HepG2 (cell line): ENCODE data around the gene MYBPC2. TPM values are rescaled to one million over a fixed set of nuclear protein-coding genes. Genes with fewer than 3 reads are reported as not detected.

ENCODE experiments used
- AFF4 ChIP-seq: sonication (generic); formaldehyde crosslinking; IDR thresholded peaks from 2 replicates; pipeline ENCODE4 v1.4.0; 2020; ENCODE audit warnings: missing genetic modification reagents
- ETS1 ChIP-seq: sonication (generic); formaldehyde crosslinking; IDR thresholded peaks from 2 replicates; pipeline ENCODE4 v1.4.0; 2020; ENCODE audit warnings: missing genetic modification reagents
- HIVEP1 ChIP-seq: sonication (generic); formaldehyde crosslinking; IDR thresholded peaks from 2 replicates; pipeline ENCODE4 v1.4.0; 2020; ENCODE audit warnings: mild to moderate bottlenecking, missing genetic modification reagents
- HOXD1 ChIP-seq: sonication (generic); formaldehyde crosslinking; IDR thresholded peaks from 2 replicates; pipeline ENCODE4 v1.5.0; 2020; ENCODE audit warnings: missing genetic modification reagents
- MAZ ChIP-seq, 2 experiments: sonication (generic) in 1 of 2; formaldehyde crosslinking in 1 of 2; IDR thresholded peaks; 2 replicates each; pipeline versions ENCODE4 v1.5.0 to v1.6.1; 2012 to 2020; ENCODE audit warnings: low read depth in 2 of 2, mild to moderate bottlenecking in 2 of 2, borderline replicate concordance in 1 of 2, improper control_type of control experiment in 1 of 2, low read length in 1 of 2, missing genetic modification reagents in 1 of 2, moderate library complexity in 1 of 2
- MLX ChIP-seq: IDR thresholded peaks from 2 replicates; pipeline ENCODE4 v1.6.1; 2016
- RFXANK ChIP-seq: IDR thresholded peaks from 2 replicates; pipeline ENCODE4 v1.6.1; 2016
- SMARCE1 ChIP-seq: fragments of 450-650 bp; IDR thresholded peaks from 2 replicates; pipeline ENCODE4 v1.6.1; 2017; ENCODE audit warnings: borderline replicate concordance
- ZC3H13 ChIP-seq: sonication (generic); formaldehyde crosslinking; IDR thresholded peaks from 2 replicates; pipeline ENCODE4 v1.8.1; 2023; ENCODE audit warnings: mild to moderate bottlenecking, missing genetic modification reagents, moderate library complexity
- ZFP36 ChIP-seq: fragments of 150-350 bp; IDR thresholded peaks from 2 replicates; pipeline ENCODE4 v1.6.1; 2018; ENCODE audit warnings: borderline replicate concordance, low read length, low read depth; ENCODE audit not compliant: partially characterized antibody
- ZFP82 ChIP-seq: sonication (generic); formaldehyde crosslinking; IDR thresholded peaks from 2 replicates; pipeline ENCODE4 v1.5.1; 2020; ENCODE audit warnings: mild to moderate bottlenecking, missing genetic modification reagents, borderline replicate concordance
- ZNF574 ChIP-seq: sonication (generic); formaldehyde crosslinking; IDR thresholded peaks from 2 replicates; pipeline ENCODE4 v1.4.0; 2020; ENCODE audit warnings: missing genetic modification reagents
- ZNF589 ChIP-seq: sonication (generic); formaldehyde crosslinking; conservative IDR thresholded peaks from 2 replicates; pipeline ENCODE4 v1.8.0; 2022; ENCODE audit warnings: mild to moderate bottlenecking, moderate library complexity, missing genetic modification reagents
- ZNF7 ChIP-seq: IDR thresholded peaks from 2 replicates; pipeline ENCODE4 v1.6.1; 2016; ENCODE audit warnings: missing biosample characterization, missing genetic modification reagents
- polyA plus RNA-seq, 8 experiments: library from polyadenylated mRNA; depleted of rRNA in 3 of 8; stranded (reverse) in 7 of 8; unstranded in 1 of 8; fragments of >200 nt; fragmentation: Illumina TruSeq in 4 of 8; extraction: Trizol in 4 of 8; gene quantifications; 2 replicates each; pipeline versions ENCODE4 v1.2.1 to v1.2.3, GENCODE V29; 2011 to 2016; ENCODE audit warnings: low read depth in 4 of 8, missing spikeins in 1 of 8, mixed read lengths in 1 of 8; ENCODE audit not compliant: insufficient read depth in 1 of 8
- total RNA-seq, 5 experiments: library from RNA; depleted of rRNA; stranded (reverse); fragments of >200 nt; fragmentation: Illumina TruSeq; extraction: Trizol; gene quantifications; 2 replicates each; pipeline ENCODE4 v1.2.3, GENCODE V29; 2016; ENCODE audit warnings: low read depth in 1 of 5

The MYBPC2 gene
- total and polyA plus RNA-seq, 2 of the 13 experiments (the other 11 are each of a cell fraction or from before 2014, with no cell fraction given), result not detected

- TF ChIP-seq ETS1 (CRISPR knock-in tag) (no peak), ZNF574 (CRISPR knock-in tag) (no peak; the same call in 1 of the 2 replicates), ZFP82 (CRISPR knock-in tag) (no peak), MLX (CRISPR knock-in tag) (no peak), HIVEP1 (CRISPR knock-in tag) (no peak), RFXANK (CRISPR knock-in tag) (no peak), ZNF589 (CRISPR knock-in tag) (no peak), ZC3H13 (CRISPR knock-in tag) (no peak), SMARCE1 (no peak), ZFP36 (no peak), AFF4 (CRISPR knock-in tag) (no peak), ZNF7 (CRISPR knock-in tag) (no peak), MAZ (IDR thresholded peaks at IDR 0.05; ENCODE audit: borderline replicate concordance, low read depth, low read length) (no peak), MAZ (CRISPR knock-in tag; IDR thresholded peaks at IDR 0.05; ENCODE audit: low read depth) (no peak), HOXD1 (no peak)
These were observed 27.6 kb downstream of the MYBPC2 start (continued) for GRCh38 chr19:50460161-50460765.
